ENCODE data around the gene TRAF3IP1.

TRAF3IP1 gene

DNA sequence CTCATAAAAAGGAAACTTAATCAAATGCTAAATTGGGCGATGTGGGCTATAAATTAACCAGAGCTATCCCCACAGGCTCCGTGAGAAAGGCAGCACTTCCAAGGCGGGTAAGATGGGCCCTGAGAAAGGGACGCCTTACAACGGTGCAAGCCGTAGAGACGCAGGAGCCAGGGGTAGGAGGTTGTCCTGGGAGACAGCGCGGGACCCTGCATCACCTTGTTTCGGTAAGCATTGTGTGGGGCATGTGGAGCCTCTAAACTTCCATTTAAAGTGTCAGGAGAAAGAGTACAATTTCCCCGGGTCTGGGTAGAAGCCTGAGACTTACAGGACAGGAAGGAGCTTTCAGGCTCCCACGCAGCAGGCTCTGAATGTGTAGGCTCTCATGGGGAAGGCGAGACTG is 30.7 kb upstream of the TRAF3IP1 start:
- peak overlapping the region; percentile 76 for H3K4me3 ChIP-seq (ENCODE audit: low read depth, low read length)
- TF ChIP-seq, protein P1, sequence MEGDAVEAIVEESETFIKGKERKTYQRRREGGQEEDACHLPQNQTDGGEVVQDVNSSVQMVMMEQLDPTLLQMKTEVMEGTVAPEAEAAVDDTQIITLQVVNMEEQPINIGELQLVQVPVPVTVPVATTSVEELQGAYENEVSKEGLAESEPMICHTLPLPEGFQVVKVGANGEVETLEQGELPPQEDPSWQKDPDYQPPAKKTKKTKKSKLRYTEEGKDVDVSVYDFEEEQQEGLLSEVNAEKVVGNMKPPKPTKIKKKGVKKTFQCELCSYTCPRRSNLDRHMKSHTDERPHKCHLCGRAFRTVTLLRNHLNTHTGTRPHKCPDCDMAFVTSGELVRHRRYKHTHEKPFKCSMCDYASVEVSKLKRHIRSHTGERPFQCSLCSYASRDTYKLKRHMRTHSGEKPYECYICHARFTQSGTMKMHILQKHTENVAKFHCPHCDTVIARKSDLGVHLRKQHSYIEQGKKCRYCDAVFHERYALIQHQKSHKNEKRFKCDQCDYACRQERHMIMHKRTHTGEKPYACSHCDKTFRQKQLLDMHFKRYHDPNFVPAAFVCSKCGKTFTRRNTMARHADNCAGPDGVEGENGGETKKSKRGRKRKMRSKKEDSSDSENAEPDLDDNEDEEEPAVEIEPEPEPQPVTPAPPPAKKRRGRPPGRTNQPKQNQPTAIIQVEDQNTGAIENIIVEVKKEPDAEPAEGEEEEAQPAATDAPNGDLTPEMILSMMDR (IDR thresholded peaks at IDR 0.05; ENCODE audit: low read depth, low read length) = no peak

DNA sequence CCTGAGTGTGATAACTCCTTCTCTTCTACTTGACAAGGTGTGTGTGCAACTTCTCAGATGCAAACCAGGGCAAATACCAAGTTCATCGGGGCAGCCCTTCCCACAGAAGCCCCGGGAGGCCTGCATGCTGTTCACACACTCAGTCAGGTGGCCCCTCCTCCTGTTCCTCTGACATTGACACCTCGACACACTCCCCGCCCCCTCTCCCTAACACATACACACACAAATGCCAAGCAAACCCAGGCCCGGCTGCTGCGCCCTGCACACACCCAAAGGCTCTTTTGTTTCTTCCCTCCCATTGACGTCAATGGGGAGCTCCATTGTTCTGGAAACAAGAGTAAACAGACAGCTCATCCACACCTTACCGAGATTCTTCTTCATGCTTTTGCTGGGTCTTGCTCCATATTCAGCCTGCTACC is 30.2 kb upstream of the TRAF3IP1 start:
- no peak overlapping the region for H3K4me3 ChIP-seq (ENCODE audit: low read depth, low read length)
- TF ChIP-seq, protein P1 (IDR thresholded peaks at IDR 0.05; ENCODE audit: low read depth, low read length) = no peak

DNA sequence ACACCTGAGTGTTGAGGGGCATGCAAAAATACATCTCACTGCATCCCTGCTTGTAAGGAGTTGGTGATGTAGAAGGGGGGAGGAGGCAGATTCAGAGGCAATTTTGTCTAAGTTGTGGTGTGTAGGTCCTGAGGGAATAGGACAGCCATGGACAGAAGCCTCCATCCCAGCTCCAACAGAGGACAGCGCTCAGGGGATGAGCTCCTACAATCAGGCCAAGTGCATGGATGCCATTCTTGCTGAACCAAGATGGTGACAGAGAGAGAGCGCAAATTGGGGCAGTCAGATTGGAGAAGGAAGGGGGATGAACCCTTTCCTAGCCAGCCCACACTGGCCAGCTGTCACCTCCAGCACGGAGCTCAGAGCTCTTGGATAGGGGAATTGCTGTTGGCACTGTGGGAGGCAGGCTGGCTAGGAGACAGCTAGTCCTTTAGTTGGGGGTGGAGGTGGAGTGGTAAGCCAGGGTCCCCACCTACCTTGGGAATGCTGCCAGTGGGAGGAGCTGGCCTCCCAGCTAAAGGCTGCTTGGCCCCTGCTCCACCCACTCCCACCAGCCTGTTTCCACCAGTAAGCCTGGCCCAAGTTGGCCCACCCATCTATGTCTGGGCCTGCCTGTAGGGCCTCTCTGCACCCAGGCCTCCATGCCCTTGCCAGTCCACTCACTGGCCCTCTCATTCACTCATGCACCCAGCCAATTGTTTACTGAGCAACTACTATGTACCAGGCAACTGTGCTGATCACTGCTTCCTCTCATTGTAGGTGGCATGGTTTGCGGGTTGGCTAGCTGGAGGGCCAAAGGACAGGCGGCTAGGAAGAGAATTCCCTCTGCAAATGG is 29.4 kb upstream of the TRAF3IP1 start:
- TF ChIP-seq, protein P1 (IDR thresholded peaks at IDR 0.05; ENCODE audit: low read depth, low read length) = no peak
- no peak overlapping the region for H3K4me3 ChIP-seq (ENCODE audit: low read depth, low read length)

DNA sequence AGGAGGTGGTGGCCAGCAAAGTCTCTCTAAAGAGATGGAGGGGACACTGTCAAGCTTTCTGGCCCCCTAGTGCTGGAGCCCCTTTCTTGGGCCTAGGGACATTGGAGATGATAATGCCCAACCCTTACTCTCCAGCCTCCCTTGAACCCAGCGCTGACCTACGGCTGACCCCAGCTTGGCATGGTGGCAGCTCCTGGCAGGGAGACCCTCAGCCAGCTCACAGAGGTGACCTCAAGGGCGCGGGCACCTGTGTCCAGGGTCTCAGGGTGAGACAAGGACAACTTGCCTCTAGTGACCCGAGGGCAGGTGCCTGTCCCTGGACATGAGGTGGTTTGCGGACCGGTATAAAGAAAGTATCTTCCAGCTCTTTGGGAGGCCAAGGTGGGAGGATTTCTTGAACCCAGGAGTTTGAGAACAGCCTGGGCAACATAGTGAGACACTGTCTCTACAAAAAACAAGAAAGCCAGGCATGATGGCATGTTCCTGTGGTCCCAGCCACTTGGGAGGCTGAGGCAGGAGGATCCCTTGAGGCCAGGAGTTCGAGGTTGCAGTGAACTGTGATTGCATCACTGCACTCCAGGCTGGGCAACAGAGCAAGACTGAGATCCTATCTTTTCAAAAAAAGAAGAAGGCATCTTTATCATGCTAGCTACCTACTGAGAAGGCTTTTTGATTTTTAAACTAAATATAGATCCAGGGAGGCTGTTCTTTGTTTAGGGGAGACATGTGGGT is 28.6 kb upstream of the TRAF3IP1 start:
- no peak overlapping the region for H3K4me3 ChIP-seq (ENCODE audit: low read depth, low read length)
- TF ChIP-seq, protein P1 (IDR thresholded peaks at IDR 0.05; ENCODE audit: low read depth, low read length) = no peak

DNA sequence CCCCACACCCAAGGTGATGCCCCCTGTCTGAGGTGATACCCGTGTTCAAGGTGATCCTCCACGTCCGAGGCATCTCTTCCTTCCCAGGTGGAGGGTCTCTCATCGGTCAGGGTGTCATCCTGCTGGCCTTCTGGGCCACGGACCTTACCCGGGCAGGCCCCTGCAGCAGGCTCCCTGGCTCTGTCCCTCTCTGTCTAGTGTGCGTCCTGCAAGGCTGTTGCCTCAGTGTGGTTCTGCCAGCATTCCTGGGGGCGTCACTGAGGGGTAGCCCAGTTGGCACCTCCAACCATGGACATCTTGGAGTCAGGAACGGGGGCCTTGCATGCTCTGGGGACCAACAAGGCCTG is 26.3 kb upstream of the TRAF3IP1 start:
- TF ChIP-seq, protein P1 (IDR thresholded peaks at IDR 0.05; ENCODE audit: low read depth, low read length) = no peak
- no peak overlapping the region for H3K4me3 ChIP-seq (ENCODE audit: low read depth, low read length)

DNA sequence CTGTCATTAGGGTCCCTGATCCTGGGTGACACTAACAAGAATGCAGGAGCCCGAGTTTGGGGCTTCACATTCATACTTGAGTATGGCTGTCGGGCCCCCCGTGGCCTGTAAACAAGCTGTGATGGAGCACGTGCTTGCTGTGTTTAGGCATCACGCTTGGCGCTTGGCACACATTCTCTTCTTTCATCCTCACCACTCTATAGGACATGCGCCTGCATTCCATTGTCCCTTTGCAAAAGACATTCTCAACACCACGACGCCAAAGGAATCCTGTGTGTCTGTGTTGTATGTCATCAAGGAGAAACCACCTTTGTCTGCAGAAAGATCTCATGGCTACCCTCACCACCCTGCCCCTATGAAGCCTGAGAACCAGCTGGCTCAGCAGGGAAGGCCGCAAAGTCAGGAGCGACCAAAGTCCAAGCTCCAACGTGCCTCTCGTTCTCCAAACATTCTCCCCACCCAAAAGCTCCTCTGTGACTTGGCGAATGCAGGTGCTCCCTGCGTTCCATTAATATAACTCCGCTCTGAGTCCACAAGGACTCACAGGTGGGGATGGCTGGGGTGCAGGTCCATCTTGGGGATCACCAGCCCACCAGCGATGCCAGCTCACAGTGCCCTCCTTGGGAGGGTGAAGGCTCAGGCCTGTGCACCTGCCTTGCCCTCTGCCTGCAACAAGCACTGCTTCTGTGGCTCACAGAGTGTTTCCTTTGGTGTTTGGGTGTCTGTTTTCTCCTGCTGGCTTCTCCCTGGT is 25.8 kb upstream of the TRAF3IP1 start:
- H3K4me3 ChIP-seq (ENCODE audit: low read depth, low read length) = no peak overlapping the region
- TF ChIP-seq, protein P1 (IDR thresholded peaks at IDR 0.05; ENCODE audit: low read depth, low read length) = no peak
